GM10847 (cell line): ENCODE measurements around the gene ABI3BP.

Experiments used
- POLR2A ChIP-seq: IDR thresholded peaks from 2 replicates; pipeline ENCODE4 v1.6.1; 2011; ENCODE audit not compliant: insufficient read length; ENCODE audit errors: extremely low read depth

The ABI3BP gene

DNA sequence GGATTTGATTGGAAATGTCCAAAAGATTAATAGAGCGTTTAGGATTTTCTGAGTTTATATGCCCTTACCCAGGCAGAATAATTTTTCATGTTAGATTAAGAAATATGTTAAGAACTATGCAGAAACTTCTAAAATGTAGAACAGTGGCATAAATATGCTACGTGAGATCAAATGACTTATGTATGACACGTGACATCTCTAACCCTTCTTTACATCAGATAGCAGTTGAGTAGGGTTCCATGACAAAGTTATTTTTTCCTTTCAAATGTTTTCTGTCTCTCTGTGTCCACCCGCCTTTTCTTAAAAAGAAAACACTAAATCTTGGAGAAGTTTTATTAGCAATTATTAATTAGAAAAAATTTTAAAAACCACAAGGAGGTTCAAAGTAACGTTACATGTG is 292.5 kb downstream of the ABI3BP start:
- no peak for TF ChIP-seq POLR2A
